Measurements from ENCODE around the gene DNER.

Gene DNER

DNA sequence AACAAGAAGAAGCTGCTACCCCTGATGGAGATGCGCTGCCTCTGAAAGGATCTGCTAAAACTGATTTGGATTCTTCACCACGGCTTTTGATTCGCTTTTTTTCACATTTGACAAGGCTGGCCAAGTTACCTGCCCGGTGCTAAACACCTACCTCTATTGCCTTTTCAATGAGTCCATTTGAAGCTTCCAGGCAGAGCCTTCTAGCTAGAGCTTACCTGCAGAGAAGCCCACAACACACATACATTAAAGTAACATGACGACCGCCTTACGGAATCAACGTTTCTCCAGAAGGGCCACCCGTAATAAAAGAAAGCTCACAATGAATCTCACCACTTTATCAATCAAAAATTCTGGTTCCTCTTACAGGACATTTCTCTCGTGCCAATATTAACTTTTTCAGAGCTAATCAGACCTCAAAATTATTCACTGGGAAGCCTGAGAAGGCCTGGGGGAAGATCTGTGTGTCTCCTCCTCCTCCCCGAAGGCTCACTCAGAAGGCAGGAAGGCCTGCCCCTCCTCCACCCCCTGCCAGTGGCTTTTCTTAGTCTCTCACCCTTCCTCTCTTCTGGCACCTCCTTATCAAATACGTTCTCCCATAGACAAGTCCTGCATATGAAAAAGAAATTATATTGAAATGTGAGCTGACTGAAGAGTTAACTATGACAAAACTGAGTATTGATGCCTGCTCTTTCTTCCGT lies 171.0 kb downstream of the DNER start:
- Histone ChIP-seq H3K36me3 (no peaks in the 10 kb centered on the region), H3K4me3 (ENCODE audit: low read depth, low read length) (no peak overlapping the region), H3K9me3 (ENCODE audit: severe bottlenecking) (no peaks in the 10 kb centered on the region), H3K27me3 (ENCODE audit: insufficient read depth, low read depth, severe bottlenecking) (peaks cover 69% of the 10 kb centered on the region), H3K27ac (no peak overlapping the region)
- TF ChIP-seq, protein P1, sequence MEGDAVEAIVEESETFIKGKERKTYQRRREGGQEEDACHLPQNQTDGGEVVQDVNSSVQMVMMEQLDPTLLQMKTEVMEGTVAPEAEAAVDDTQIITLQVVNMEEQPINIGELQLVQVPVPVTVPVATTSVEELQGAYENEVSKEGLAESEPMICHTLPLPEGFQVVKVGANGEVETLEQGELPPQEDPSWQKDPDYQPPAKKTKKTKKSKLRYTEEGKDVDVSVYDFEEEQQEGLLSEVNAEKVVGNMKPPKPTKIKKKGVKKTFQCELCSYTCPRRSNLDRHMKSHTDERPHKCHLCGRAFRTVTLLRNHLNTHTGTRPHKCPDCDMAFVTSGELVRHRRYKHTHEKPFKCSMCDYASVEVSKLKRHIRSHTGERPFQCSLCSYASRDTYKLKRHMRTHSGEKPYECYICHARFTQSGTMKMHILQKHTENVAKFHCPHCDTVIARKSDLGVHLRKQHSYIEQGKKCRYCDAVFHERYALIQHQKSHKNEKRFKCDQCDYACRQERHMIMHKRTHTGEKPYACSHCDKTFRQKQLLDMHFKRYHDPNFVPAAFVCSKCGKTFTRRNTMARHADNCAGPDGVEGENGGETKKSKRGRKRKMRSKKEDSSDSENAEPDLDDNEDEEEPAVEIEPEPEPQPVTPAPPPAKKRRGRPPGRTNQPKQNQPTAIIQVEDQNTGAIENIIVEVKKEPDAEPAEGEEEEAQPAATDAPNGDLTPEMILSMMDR (IDR thresholded peaks at IDR 0.05; ENCODE audit: low read depth, low read length): no peak
- no peak for DNase-seq

DNA sequence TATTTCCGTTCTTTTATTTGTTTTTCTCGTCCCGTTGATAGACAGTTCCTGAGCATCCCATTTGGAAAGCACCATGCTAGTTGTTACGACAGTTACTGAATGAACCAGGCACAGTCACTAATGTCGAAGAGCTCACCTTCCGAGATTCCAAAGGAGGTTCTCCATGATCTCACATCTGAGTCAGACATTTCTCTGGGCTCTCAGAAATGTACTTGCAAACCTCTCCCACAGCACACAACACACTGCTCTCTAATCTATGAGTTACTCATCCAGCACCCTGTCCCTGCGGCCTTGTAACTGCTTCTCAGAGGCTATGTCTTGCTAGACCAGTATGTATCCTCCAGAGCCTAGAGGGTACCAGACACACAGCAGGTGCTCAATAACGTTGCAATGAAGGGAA lies 174.7 kb downstream of the DNER start:
- DNase-seq: no peak
- H3K27ac ChIP-seq: no peak overlapping the region
- TF ChIP-seq, protein P1 (IDR thresholded peaks at IDR 0.05; ENCODE audit: low read depth, low read length): no peak
- H3K36me3 ChIP-seq: no peaks in the 10 kb centered on the region
- no peaks in the 10 kb centered on the region for H3K9me3 ChIP-seq (ENCODE audit: severe bottlenecking)
- peaks cover 64% of the 10 kb centered on the region for H3K27me3 ChIP-seq (ENCODE audit: insufficient read depth, low read depth, severe bottlenecking)
- H3K4me3 ChIP-seq (ENCODE audit: low read depth, low read length): no peak overlapping the region

DNA sequence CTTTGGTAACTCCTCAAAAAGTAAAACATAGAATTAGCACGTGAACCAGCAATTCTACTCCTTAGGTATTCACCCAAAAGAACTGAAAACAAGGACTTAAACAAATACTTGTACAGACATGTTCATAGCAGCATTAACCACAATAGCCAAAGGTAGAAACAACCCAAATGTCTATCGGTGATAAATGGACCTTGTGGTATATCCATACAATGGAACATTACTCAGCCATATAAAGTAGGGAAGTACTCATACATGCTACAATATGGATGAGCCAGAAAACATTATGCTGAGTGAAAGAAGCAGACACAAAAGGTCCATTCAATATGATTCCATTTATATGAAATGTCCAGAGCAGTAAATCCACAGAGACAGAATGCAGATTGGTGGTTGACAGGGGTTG lies 182.8 kb downstream of the DNER start:
- TF ChIP-seq, protein P1 (IDR thresholded peaks at IDR 0.05; ENCODE audit: low read depth, low read length): no peak
- Histone ChIP-seq H3K36me3 (no peaks in the 10 kb centered on the region), H3K27me3 (ENCODE audit: insufficient read depth, low read depth, severe bottlenecking) (peaks cover 40% of the 10 kb centered on the region), H3K9me3 (ENCODE audit: severe bottlenecking) (no peaks in the 10 kb centered on the region), H3K4me3 (ENCODE audit: low read depth, low read length) (no peak overlapping the region), H3K27ac (no peak overlapping the region)
- DNase-seq: no peak

DNA sequence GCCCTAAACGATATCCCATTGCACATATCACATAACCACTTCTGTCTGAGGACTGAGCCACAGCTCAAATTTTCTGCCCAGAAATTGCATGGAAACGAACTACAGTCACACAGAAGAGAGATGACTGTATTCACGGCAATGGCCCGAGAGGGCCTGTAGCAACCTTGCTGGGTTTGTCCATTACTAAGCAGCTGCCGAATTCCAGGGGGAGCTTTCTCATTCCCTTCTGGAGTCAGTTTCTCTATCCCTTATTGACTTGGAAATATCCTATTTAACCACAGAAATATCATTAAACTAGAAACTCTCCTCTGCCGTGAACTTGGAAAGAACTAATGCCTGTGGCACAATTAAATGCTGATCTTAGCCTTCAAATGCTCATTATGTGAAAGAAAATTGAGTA lies 183.9 kb downstream of the DNER start:
- Histone ChIP-seq H3K4me3 (ENCODE audit: low read depth, low read length) (no peak overlapping the region), H3K27me3 (ENCODE audit: insufficient read depth, low read depth, severe bottlenecking) (peaks cover 44% of the 10 kb centered on the region), H3K9me3 (ENCODE audit: severe bottlenecking) (no peaks in the 10 kb centered on the region), H3K27ac (no peak overlapping the region), H3K36me3 (no peaks in the 10 kb centered on the region)
- TF ChIP-seq, protein P1 (IDR thresholded peaks at IDR 0.05; ENCODE audit: low read depth, low read length): no peak
- DNase-seq: no peak

DNA sequence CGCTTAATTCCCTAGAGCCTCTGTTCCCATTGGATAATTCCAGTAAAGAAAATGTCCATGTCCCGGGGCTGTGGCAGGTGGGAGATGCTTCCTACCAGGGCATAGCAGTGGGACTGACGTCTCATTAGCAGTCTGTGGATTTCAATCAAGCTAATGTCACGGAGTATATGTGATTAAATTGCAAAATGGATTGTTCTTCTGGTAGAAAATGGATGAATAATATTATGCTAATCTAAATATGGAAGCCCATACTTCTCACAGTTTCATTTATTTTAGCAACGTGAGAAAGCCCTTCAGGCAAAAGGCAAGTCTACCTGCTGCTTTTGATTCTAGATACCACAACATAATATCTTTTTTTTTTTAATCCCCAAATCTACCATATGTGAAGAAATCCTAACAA lies 185.5 kb downstream of the DNER start:
- Histone ChIP-seq H3K9me3 (ENCODE audit: severe bottlenecking) (no peaks in the 10 kb centered on the region), H3K4me3 (ENCODE audit: low read depth, low read length) (no peak overlapping the region), H3K27ac (no peak overlapping the region), H3K27me3 (ENCODE audit: insufficient read depth, low read depth, severe bottlenecking) (peaks cover 54% of the 10 kb centered on the region), H3K36me3 (no peaks in the 10 kb centered on the region)
- DNase-seq: no peak
- TF ChIP-seq, protein P1 (IDR thresholded peaks at IDR 0.05; ENCODE audit: low read depth, low read length): no peak

DNA sequence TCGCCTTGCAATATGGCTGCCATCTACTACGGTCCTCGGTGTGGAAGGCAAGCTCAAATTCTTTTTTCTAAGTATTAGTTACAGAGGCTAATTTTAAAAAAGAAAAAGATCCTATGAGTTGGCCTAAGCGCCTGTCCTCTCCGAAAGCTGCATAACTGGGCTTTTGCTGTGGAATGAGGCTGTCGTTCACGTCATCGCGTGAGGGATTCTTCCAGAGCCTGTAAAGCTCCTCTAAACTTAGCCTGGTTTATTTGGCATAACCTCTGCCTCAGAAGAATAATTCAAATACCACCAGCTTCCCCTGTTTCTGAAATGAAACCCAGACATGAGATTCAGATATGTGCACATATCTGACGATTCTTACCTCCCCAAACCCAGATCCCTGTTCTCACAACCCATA lies 187.4 kb downstream of the DNER start:
- Histone ChIP-seq H3K27me3 (ENCODE audit: insufficient read depth, low read depth, severe bottlenecking) (peaks cover 56% of the 10 kb centered on the region), H3K4me3 (ENCODE audit: low read depth, low read length) (no peak overlapping the region), H3K9me3 (ENCODE audit: severe bottlenecking) (no peaks in the 10 kb centered on the region), H3K27ac (no peak overlapping the region), H3K36me3 (no peaks in the 10 kb centered on the region)
- TF ChIP-seq, protein P1 (IDR thresholded peaks at IDR 0.05; ENCODE audit: low read depth, low read length): no peak
- DNase-seq: no peak
